ENCODE data around the gene AQP11. TPM values are rescaled to one million over a fixed set of nuclear protein-coding genes. Genes with fewer than 3 reads are reported as not detected.
"Not testable (repeated sequence)": the region's sequence is repeated elsewhere in the genome, so short reads cannot be mapped to it uniquely, and the experiment has no call there.

AQP11 gene
- total RNA-seq, 2 donors from 2014 or later = 0.14 to 0.19 TPM

GRCh38 chr11:77580712-77581337, 8.9 kb upstream of the AQP11 start:
- intact Hi-C loops (cut with DNase I) = no loop called here
- no peak for DNase-seq (ENCODE audit: low spot score)

- no peak for DNase-seq (ENCODE audit: low spot score)
- intact Hi-C loops (cut with DNase I) = no loop called here
Measured at GRCh38 chr11:77589181-77589520, 602 bp upstream of the AQP11 start.

GRCh38 chr11:77590194-77590782, 535 bp downstream of the AQP11 start:
- DNase-seq (ENCODE audit: low spot score) = peak; percentile 84
- intact Hi-C loops (cut with DNase I) = no loop called here

- DNase-seq (ENCODE audit: low spot score) = no peak
- intact Hi-C loops (cut with DNase I) = no loop called here
Measured at GRCh38 chr11:77592727-77593126, 3.0 kb downstream of the AQP11 start.

GRCh38 chr11:77593883-77594282, 4.1 kb downstream of the AQP11 start:
- intact Hi-C loops (cut with DNase I) = no loop called here
- DNase-seq (ENCODE audit: low spot score) = no peak

GRCh38 chr11:77596626-77597025, 6.9 kb downstream of the AQP11 start:
- intact Hi-C loops (cut with DNase I) = no loop called here

GRCh38 chr11:77598195-77598594, 8.4 kb downstream of the AQP11 start:
- intact Hi-C loops (cut with DNase I) = no loop called here
- DNase-seq (ENCODE audit: low spot score) = no peak

More at GRCh38 chr11:77596626-77597025, 6.9 kb downstream of the AQP11 start:
- no peak for DNase-seq (ENCODE audit: low spot score)

GRCh38 chr11:77602381-77603088, 12.8 kb downstream of the AQP11 start:
- intact Hi-C loops (cut with DNase I) = no loop called here

GRCh38 chr11:77604281-77604680, 14.5 kb downstream of the AQP11 start:
- DNase-seq (ENCODE audit: low spot score) = no peak
- intact Hi-C loops (cut with DNase I) = no loop called here

More at GRCh38 chr11:77602381-77603088, 12.8 kb downstream of the AQP11 start:
- DNase-seq (ENCODE audit: low spot score) = no peak

- intact Hi-C loops (cut with DNase I) = no loop called here
- DNase-seq (ENCODE audit: low spot score) = no peak
Measured at GRCh38 chr11:77609234-77609633, 19.5 kb downstream of the AQP11 start.

GRCh38 chr11:77611921-77612320, 22.2 kb downstream of the AQP11 start:
- intact Hi-C loops (cut with DNase I) = no loop called here
- no peak for DNase-seq (ENCODE audit: low spot score)

GRCh38 chr11:77617892-77618291, 28.1 kb downstream of the AQP11 start:
- intact Hi-C loops (cut with DNase I) = no loop called here
- DNase-seq (ENCODE audit: low spot score) = no peak

- intact Hi-C loops (cut with DNase I) = no loop called here
- DNase-seq (ENCODE audit: low spot score) = no peak
Measured at GRCh38 chr11:77619576-77620198, 29.9 kb downstream of the AQP11 start.

GRCh38 chr11:77630157-77630710, 40.5 kb downstream of the AQP11 start:
- intact Hi-C loops (cut with DNase I) = no loop called here

GRCh38 chr11:77633926-77634325, 44.2 kb downstream of the AQP11 start:
- DNase-seq (ENCODE audit: low spot score); intact Hi-C loops (cut with DNase I): not testable (repeated sequence)

More at GRCh38 chr11:77630157-77630710, 40.5 kb downstream of the AQP11 start:
- DNase-seq (ENCODE audit: low spot score) = no peak

GRCh38 chr11:77636731-77637344, 47.1 kb downstream of the AQP11 start:
- no peak for DNase-seq (ENCODE audit: low spot score)
- intact Hi-C loops (cut with DNase I) = no loop called here

GRCh38 chr11:77637345-77638165, 47.8 kb downstream of the AQP11 start, which contains the start of gene CLNS1A:
Gene CLNS1A (minus strand): TSS chr11:77637794. CDS start chr11:77637714, 80 bp downstream.
- intact Hi-C loops (cut with DNase I) = no loop called here
- peak; percentile 95 for DNase-seq (ENCODE audit: low spot score)

GRCh38 chr11:77642228-77642627, 52.5 kb downstream of the AQP11 start:
- no peak for DNase-seq (ENCODE audit: low spot score)
- intact Hi-C loops (cut with DNase I) = no loop called here

- intact Hi-C loops (cut with DNase I) = no loop called here
- no peak for DNase-seq (ENCODE audit: low spot score)
Measured at GRCh38 chr11:77644887-77645286, 55.1 kb downstream of the AQP11 start.

Data from posterior vena cava (tissue), 2 donors.